ENCODE data around the gene TFF3.

TFF3 gene

DNA sequence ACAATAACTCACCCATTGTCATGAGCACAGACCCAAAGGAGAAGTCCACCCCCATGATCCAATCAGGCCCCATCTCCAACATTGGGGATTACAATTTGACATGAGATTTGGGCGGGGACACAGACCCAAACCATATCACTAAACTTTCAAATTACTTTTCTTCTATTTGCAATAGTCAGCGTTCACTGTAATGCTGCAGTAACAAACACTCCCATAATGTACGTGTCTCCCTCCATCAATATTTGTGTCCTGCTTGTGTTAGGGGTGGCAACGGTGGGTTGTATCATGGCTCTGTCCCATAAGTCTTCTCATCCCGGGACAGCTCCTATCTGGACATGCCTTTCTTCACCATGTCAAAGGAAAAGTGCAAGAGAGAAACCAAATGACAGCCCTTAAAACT, 26.2 kb downstream of the TFF3 start:
- no peak for DNase-seq (ENCODE audit: insufficient read length, low spot score)
- no peak for TF ChIP-seq CTCF (IDR thresholded peaks at IDR 0.05; ENCODE audit: insufficient read depth, missing control alignments)
- FAIRE-seq, result no peak

DNA sequence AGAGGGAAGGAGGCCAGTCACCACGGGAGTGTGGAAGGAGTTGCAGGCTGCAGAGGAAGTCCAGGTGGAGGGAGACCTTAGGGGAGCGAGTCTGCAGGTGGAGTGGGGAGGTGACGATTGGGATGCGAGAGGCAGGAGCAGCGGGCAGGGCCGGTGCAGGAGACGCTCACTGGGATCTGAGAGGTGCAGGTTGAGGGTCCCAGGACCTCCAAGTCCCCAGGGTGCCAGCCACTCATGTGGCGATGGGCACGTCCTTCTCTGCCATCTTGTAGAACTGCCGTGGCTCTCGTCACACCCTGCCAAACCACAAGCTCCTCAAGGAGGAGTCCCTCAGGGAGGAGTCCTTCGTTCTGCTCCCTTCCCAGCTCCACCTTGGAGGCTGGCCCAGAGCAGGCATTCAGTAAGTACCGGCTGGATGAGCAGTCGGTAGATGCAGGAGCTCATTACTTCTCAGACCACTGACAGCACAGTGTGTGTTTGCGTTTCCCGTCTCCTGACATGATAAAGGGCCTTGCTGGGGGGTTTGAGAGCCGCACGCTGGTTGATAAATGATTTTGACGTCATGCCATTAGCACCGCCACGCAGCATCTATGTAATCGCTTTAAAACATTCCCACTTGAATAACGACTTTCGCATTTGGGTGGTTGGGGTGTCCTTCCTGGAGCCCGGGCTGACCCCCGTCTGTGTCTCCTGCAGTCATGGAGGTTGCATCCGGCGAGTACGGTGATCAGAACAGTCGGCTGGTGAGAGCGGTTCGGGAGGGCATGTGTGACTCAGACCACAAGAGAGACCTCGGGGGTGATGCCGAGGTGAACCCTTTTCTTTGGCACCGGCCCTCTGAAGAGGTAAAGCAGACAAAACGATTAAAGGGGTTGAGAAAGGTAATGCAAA, 27.8 kb downstream of the TFF3 start:
- FAIRE-seq (no peak), DNase-seq (ENCODE audit: insufficient read length, low spot score) (no peak)
- TF ChIP-seq CTCF (IDR thresholded peaks at IDR 0.05; ENCODE audit: insufficient read depth, missing control alignments), result no peak

- DNase-seq (ENCODE audit: insufficient read length, low spot score) (no peak), FAIRE-seq (no peak)
- no peak for TF ChIP-seq CTCF (IDR thresholded peaks at IDR 0.05; ENCODE audit: insufficient read depth, missing control alignments)
These were observed 28.8 kb downstream of the TFF3 start for GRCh38 chr21:42286416-42286815.

DNA sequence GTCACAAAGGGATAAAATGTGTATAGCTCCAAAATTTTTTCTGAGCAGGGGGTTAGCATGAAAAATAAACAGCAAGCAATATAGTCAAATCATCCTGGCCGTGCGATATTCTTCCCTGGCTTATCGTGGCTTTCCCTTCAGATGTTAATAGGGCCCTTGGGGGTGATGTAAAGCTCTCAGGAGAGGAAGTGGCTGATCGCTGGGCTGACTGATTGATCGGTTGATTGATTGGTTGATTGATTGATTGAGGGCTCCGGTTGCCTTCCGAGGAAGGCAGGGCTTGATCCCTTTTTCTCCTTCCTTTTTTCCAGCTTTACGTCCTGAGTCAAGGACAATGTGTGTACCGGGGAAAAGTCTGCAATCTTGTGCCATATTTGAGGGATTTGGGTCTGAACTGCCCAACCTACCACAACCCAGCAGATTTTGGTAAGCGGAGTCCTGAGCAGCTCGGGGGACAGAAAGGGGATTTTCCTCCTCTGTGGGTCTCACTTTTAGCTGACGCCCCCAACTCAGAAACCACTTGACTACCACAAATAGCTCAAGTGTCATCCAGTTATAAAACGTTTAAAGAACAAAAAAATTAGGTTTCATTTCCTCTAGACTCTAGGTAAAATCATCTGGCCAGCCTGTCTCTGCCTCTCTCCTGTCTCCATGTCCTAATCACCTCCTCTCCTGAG, 29.5 kb downstream of the TFF3 start:
- FAIRE-seq (no peak), DNase-seq (ENCODE audit: insufficient read length, low spot score) (no peak)
- TF ChIP-seq CTCF (IDR thresholded peaks at IDR 0.05; ENCODE audit: insufficient read depth, missing control alignments), result no peak

GRCh38 chr21:42282715-42283114, 32.5 kb downstream of the TFF3 start:
- no peak for DNase-seq (ENCODE audit: insufficient read length, low spot score)
- no peak for TF ChIP-seq CTCF (IDR thresholded peaks at IDR 0.05; ENCODE audit: insufficient read depth, missing control alignments)
- no peak for FAIRE-seq

DNA sequence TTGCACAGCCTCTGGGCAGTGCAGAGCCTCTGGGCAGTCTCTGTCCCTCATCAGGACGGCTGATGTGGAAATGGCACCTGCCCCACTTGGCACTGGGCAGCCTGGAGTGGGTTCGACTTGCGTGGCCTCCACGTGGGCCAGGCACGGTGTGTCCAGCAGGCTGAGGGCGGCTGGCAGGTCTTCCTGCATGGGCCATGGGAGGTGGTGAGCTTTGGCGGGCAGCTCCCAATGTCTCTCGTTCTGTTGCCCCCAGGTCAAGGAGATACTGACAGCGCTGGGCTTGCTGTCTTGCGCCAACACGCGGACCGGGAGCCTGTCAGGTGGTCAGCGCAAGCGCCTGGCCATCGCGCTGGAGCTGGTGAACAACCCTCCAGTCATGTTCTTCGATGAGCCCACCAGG, 33.2 kb downstream of the TFF3 start:
- DNase-seq (ENCODE audit: insufficient read length, low spot score) (no peak), FAIRE-seq (no peak)
- no peak for TF ChIP-seq CTCF (IDR thresholded peaks at IDR 0.05; ENCODE audit: insufficient read depth, missing control alignments)

- DNase-seq (ENCODE audit: insufficient read length, low spot score) (no peak), FAIRE-seq (no peak)
- no peak for TF ChIP-seq CTCF (IDR thresholded peaks at IDR 0.05; ENCODE audit: insufficient read depth, missing control alignments)
These were observed 34.0 kb downstream of the TFF3 start for GRCh38 chr21:42281181-42281680.

Measured in D721Med (cell line).